DOHH2 (cell line): ENCODE data around the gene NBEA.

ENCODE experiments used
- H3F3A ChIP-seq: fragments of 200-600 bp; sonication (generic), shearing (Covaris generic); 2 replicates; pipeline ENCODE4 v1.6.0; 2016; ENCODE audit warnings: antibody characterized with exemption, mild to moderate bottlenecking; ENCODE audit not compliant: control insufficient read depth, insufficient read depth
- H3K27ac ChIP-seq: fragments of 200-600 bp; sonication (generic); 2 replicates; pipeline ENCODE4 v1.5.1; 2014; ENCODE audit warnings: low read depth, mild to moderate bottlenecking, low read length, moderate library complexity
- H3K27me3 ChIP-seq: fragments of 200-600 bp; sonication (generic); 2 replicates; pipeline ENCODE4 v1.6.1; 2014; ENCODE audit warnings: mild to moderate bottlenecking, low read length, mixed read lengths; ENCODE audit not compliant: control insufficient read depth
- H3K36me3 ChIP-seq: fragments of 200-600 bp; sonication (generic); 2 replicates; pipeline ENCODE4 v1.6.1; 2014; ENCODE audit warnings: mild to moderate bottlenecking, low read length, moderate library complexity, mixed read lengths; ENCODE audit not compliant: control insufficient read depth
- H3K4me1 ChIP-seq: fragments of 200-600 bp; sonication (generic); 2 replicates; pipeline ENCODE4 v1.6.1; 2014; ENCODE audit warnings: mild to moderate bottlenecking, low read length, mixed read lengths; ENCODE audit not compliant: control insufficient read depth
- H3K4me2 ChIP-seq: fragments of 200-600 bp; sonication (generic); 2 replicates; pipeline ENCODE4 v1.6.0; 2014; ENCODE audit warnings: mild to moderate bottlenecking, low read length, moderate library complexity
- H3K4me3 ChIP-seq: fragments of 200-600 bp; sonication (generic); 2 replicates; pipeline ENCODE4 v1.5.1; 2014; ENCODE audit warnings: mild to moderate bottlenecking, low read length, mixed read lengths
- H3K79me2 ChIP-seq: fragments of 200-600 bp; sonication (generic); 2 replicates; pipeline ENCODE4 v1.6.1; 2014; ENCODE audit warnings: mild to moderate bottlenecking, low read length, mixed read lengths; ENCODE audit not compliant: control insufficient read depth
- H3K9me2 ChIP-seq: fragments of 200-600 bp; sonication (generic); replicated peaks from 2 replicates; pipeline ENCODE4 v1.6.1; 2014; ENCODE audit warnings: mild to moderate bottlenecking, low read length, mixed read lengths; ENCODE audit not compliant: control insufficient read depth
- H3K9me3 ChIP-seq: fragments of 200-600 bp; sonication (generic); 2 replicates; pipeline ENCODE4 v1.6.1; 2014; ENCODE audit warnings: antibody characterized with exemption, low read length, mixed read lengths; ENCODE audit not compliant: control insufficient read depth, insufficient read depth
- H4K20me1 ChIP-seq: fragments of 200-600 bp; sonication (generic); 2 replicates; pipeline ENCODE4 v1.6.0; 2014; ENCODE audit warnings: low read depth, mild to moderate bottlenecking, antibody characterized with exemption, low read length, moderate library complexity; ENCODE audit not compliant: control insufficient read depth, insufficient read depth
- EZH2phosphoT487 ChIP-seq: fragments of 200-600 bp; sonication (generic); IDR thresholded peaks from 2 replicates; pipeline ENCODE4 v1.6.1; 2017; ENCODE audit warnings: borderline replicate concordance, mild to moderate bottlenecking, antibody characterized with exemption, low read length, moderate library complexity, mixed read lengths
- TF ChIP-seq, protein P1 (sequence below): fragments of 200-600 bp; sonication (generic); IDR thresholded peaks from one replicate; pipeline ENCODE4 v1.5.1; 2014; ENCODE audit warnings: antibody characterized with exemption, mild to moderate bottlenecking, low read depth, low read length; ENCODE audit not compliant: poor library complexity, severe bottlenecking

NBEA gene

DNA sequence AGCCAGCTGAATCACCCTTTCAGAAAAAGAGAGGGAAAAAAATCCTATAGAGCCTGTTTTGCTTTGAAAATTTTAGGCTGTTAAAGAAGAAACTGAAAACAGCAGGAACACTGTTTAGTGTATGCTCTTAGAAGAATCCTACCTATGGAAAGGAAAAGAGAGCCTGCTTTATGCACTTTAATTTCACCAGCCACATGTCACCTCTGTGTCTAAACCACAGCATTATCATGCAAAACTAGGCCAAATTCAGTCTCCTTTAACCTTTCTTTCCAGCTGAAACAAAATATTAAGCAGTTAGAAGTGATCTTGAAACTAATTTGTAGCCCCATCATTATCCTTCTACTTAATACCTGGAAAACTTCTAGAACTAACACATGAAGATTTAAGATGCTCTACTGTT lies 631.6 kb downstream of the NBEA start:
- H3K4me3 ChIP-seq, result no peak overlapping the region
- TF ChIP-seq, protein P1, sequence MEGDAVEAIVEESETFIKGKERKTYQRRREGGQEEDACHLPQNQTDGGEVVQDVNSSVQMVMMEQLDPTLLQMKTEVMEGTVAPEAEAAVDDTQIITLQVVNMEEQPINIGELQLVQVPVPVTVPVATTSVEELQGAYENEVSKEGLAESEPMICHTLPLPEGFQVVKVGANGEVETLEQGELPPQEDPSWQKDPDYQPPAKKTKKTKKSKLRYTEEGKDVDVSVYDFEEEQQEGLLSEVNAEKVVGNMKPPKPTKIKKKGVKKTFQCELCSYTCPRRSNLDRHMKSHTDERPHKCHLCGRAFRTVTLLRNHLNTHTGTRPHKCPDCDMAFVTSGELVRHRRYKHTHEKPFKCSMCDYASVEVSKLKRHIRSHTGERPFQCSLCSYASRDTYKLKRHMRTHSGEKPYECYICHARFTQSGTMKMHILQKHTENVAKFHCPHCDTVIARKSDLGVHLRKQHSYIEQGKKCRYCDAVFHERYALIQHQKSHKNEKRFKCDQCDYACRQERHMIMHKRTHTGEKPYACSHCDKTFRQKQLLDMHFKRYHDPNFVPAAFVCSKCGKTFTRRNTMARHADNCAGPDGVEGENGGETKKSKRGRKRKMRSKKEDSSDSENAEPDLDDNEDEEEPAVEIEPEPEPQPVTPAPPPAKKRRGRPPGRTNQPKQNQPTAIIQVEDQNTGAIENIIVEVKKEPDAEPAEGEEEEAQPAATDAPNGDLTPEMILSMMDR, result no peak
- TF ChIP-seq EZH2phosphoT487, result no peak
- no peaks in the 10 kb centered on the region for H3K79me2 ChIP-seq
- H3K4me2 ChIP-seq, result no peak overlapping the region
- H3K36me3 ChIP-seq, result no peaks in the 10 kb centered on the region
- H4K20me1 ChIP-seq, result no peaks in the 10 kb centered on the region
- no peaks in the 10 kb centered on the region for H3K9me3 ChIP-seq
- no peaks in the 10 kb centered on the region; the same call in 1 of the 2 replicates for H3K9me2 ChIP-seq
- peaks cover 15% of the 10 kb centered on the region for H3K4me1 ChIP-seq
- no peak overlapping the region for H3K27ac ChIP-seq
- no peaks in the 10 kb centered on the region for H3F3A ChIP-seq
- no peaks in the 10 kb centered on the region for H3K27me3 ChIP-seq

DNA sequence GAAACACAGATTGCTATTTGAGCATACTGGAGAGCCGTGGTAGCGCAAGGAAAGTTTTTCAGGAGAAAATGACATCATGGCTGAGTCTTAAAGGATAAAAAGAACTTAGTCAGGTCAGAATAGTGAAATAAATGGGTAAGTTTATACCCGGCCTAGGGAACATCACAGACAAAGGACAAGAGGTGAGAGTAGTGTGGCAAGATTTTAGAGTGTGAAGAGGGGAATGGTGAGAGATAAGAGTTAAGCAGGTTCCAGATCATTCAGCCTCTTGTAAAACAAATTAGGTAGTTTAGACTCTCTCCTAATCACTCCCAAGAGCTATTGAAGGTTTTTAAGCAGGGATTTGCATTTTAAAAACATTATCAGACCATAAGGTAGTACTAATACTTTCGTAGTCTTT lies 650.4 kb downstream of the NBEA start:
- Histone ChIP-seq H4K20me1 (no peaks in the 10 kb centered on the region), H3K4me3 (no peak overlapping the region), H3K9me3 (no peaks in the 10 kb centered on the region), H3F3A (no peaks in the 10 kb centered on the region), H3K4me1 (no peaks in the 10 kb centered on the region), H3K9me2 (no peaks in the 10 kb centered on the region), H3K27me3 (no peaks in the 10 kb centered on the region), H3K36me3 (no peaks in the 10 kb centered on the region), H3K4me2 (no peak overlapping the region), H3K79me2 (no peaks in the 10 kb centered on the region), H3K27ac (no peak overlapping the region)
- TF ChIP-seq EZH2phosphoT487, result no peak
- TF ChIP-seq, protein P1, result no peak

DNA sequence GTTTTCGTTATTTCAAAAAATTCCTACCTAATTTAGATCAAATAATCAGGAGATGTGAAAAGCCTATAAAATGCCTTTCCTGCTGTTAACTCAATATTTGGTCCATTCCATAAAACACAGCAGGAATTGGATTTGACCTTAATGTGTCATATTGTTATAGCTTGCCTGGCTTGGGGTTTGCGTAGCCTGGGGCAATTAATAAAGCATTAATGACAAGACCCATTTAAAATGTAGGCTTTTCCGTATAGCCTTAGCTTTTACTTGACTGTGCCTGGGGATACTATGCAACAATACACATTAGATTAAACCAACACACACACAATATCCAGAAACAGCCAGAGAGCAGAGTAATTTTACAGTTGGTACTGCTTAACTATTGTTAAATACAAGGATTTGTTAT lies 651.6 kb downstream of the NBEA start:
- Histone ChIP-seq H3K27me3 (no peaks in the 10 kb centered on the region), H3K4me2 (no peak overlapping the region), H3F3A (no peaks in the 10 kb centered on the region), H3K9me3 (no peaks in the 10 kb centered on the region), H3K36me3 (no peaks in the 10 kb centered on the region), H3K9me2 (no peaks in the 10 kb centered on the region), H3K79me2 (no peaks in the 10 kb centered on the region), H3K4me1 (no peaks in the 10 kb centered on the region), H3K4me3 (no peak overlapping the region), H4K20me1 (no peaks in the 10 kb centered on the region), H3K27ac (no peak overlapping the region)
- no peak for TF ChIP-seq EZH2phosphoT487
- TF ChIP-seq, protein P1, result no peak

DNA sequence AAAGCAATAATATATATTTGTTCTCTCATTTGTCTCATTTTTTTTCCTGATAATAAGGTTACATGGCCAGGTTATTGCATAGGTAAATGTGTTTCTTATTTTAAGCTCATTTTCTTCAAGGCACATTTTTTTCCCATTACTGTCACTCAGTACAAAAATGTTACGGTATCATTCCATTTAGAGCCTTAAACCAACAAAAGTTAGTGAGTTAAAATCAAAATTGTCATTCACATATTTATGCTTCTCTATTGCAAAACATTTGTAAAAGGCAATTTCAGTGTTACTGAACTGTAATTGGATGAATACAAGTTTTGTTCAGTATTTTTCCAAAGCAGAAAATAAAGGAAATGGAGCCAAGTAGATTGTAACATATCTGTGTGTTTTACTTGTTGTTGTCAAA lies 652.0 kb downstream of the NBEA start:
- Histone ChIP-seq H3K36me3 (no peaks in the 10 kb centered on the region), H4K20me1 (no peaks in the 10 kb centered on the region), H3F3A (no peaks in the 10 kb centered on the region), H3K79me2 (no peaks in the 10 kb centered on the region), H3K4me1 (no peaks in the 10 kb centered on the region), H3K27ac (no peak overlapping the region), H3K27me3 (no peaks in the 10 kb centered on the region), H3K9me3 (no peaks in the 10 kb centered on the region), H3K4me2 (no peak overlapping the region), H3K4me3 (no peak overlapping the region), H3K9me2 (no peaks in the 10 kb centered on the region)
- TF ChIP-seq, protein P1, result no peak
- TF ChIP-seq EZH2phosphoT487, result no peak
